DMS153 treated with DMSO at 0.1 percent for 48 hours (cell line): ENCODE results near the gene IGIP.
A peak's percentile ranks its signal among the peaks of the same experiment; 100 is the strongest.

Source experiments
- DNase-seq: peaks from one replicate; lab custom pipeline; 2025; ENCODE audit not compliant: unreplicated experiment; lab: John Stamatoyannopoulos, UW

Gene IGIP

GRCh38 chr5:140125637-140126036, at the start of gene IGIP:
Gene IGIP, plus strand, starts transcription at chr5:140125937. Its CDS starts 2,540 bp downstream, at chr5:140128477.
- DNase-seq, result no peak

- DNase-seq, result no peak
Observed at GRCh38 chr5:140076142-140076541, 49.6 kb upstream of the IGIP start.

- no peak for DNase-seq
Observed at GRCh38 chr5:140076788-140077187, 48.9 kb upstream of the IGIP start.

GRCh38 chr5:140083120-140083519, 42.6 kb upstream of the IGIP start:
- no peak for DNase-seq

GRCh38 chr5:140083650-140084049, 42.1 kb upstream of the IGIP start:
- no peak for DNase-seq

GRCh38 chr5:140084541-140084940, 41.2 kb upstream of the IGIP start:
- no peak for DNase-seq

GRCh38 chr5:140090251-140090650, 35.5 kb upstream of the IGIP start:
- no peak for DNase-seq

- DNase-seq, result no peak
Observed at GRCh38 chr5:140093179-140093578, 32.6 kb upstream of the IGIP start.

- DNase-seq, result no peak
Observed at GRCh38 chr5:140093866-140094265, 31.9 kb upstream of the IGIP start.

- no peak for DNase-seq
Observed at GRCh38 chr5:140094889-140095288, 30.8 kb upstream of the IGIP start.

- no peak for DNase-seq
Observed at GRCh38 chr5:140101179-140101578, 24.6 kb upstream of the IGIP start.

GRCh38 chr5:140103154-140103553, 22.6 kb upstream of the IGIP start:
- DNase-seq, result no peak

GRCh38 chr5:140104100-140104499, 21.6 kb upstream of the IGIP start:
- DNase-seq, result no peak

- DNase-seq, result no peak
Observed at GRCh38 chr5:140106101-140106500, 19.6 kb upstream of the IGIP start.

GRCh38 chr5:140106805-140107311, 18.9 kb upstream of the IGIP start:
- no peak for DNase-seq

- DNase-seq, result peak; percentile 30
Observed at GRCh38 chr5:140107312-140108092, 18.2 kb upstream of the IGIP start.

- DNase-seq, result no peak
Observed at GRCh38 chr5:140108093-140109017, 17.4 kb upstream of the IGIP start.

- DNase-seq, result no peak
Observed at GRCh38 chr5:140109018-140109758, 16.5 kb upstream of the IGIP start.

- DNase-seq, result no peak
Observed at GRCh38 chr5:140109759-140110645, 15.7 kb upstream of the IGIP start.

GRCh38 chr5:140110646-140110957, 15.1 kb upstream of the IGIP start:
- DNase-seq, result no peak
